GM19395 (cell line): ENCODE results near the gene PKDCC.
A peak's percentile ranks its signal among the peaks of the same experiment; 100 is the strongest.

Source experiments
- ATAC-seq: cut with Tn5 transposase; IDR thresholded peaks from one replicate; pipeline ENCODE4 v1.9.1; 2021; ENCODE audit warnings: mild to moderate bottlenecking, moderate library complexity; ENCODE audit not compliant: unreplicated experiment

PKDCC gene

DNA sequence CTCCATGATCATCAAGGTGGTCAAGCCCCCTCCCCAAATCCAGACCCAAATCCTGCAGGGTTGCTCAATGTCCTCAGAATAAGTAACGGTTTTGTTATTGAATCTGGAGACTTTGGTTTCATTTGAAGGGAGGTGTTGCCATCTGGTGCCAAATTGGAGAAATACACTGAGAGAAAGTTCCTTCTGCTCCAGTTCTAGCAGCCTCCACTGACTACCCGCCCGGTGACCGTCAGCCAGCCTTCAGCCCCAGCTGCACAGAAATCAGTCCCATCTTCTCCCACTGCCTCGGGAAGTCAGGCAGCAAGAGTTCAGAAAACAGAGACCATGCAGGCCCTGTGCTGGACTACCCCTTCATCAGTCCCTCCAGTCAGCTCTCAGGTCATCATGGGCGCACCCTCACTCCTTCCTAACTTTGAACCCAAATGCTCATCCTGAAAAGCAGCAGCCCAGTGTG lies 38.7 kb downstream of the PKDCC start:
- ATAC-seq = peak; percentile 62

DNA sequence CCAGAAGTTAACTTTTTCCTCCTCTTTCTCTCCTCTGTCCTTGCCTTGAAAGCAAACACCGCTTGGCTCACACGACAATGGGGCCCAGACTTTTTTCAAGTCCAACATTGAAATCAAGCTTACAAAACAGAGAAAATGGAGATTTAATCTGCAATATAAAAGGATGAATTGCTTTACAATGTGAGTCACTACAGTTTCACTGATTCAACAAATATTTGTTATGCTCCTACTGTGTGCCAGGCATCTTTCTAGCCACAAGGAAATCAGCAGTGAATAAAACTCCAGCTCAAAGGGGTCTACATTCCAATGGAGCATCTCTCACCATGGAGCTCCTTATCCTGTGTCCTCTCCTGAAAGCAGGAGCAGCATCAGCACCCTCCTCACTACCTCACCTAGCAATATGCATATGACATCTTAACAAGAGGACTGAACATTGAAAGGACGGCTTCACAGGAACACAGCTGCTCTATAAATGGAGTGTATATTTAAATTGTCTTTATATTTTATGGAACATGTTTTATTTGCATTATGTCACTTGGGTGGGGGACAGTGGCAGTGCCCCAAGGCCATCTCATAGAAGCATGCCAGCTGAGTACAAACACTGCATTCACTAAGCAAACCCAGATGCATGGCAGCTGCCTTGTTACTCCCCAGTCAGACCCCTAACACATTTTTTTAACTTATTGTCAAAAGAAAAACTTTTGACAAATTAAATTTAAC lies 39.5 kb downstream of the PKDCC start:
- no peak for ATAC-seq

DNA sequence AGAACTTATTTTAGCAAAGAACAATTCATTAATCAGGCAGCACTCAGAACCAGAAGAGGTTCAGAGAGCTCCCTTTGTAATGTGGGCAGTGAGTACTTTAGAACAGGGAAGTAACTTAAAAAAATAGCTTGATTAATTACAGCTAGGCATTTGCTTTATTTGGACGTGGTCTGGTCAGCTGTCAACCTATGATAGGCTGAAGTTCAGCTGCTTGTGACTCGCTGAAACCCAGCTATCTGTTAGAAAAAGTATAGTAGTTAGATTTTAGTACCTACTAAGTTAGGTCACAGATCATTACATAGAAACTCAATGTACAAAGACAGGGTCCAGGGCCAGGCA lies 40.0 kb downstream of the PKDCC start:
- no peak for ATAC-seq

DNA sequence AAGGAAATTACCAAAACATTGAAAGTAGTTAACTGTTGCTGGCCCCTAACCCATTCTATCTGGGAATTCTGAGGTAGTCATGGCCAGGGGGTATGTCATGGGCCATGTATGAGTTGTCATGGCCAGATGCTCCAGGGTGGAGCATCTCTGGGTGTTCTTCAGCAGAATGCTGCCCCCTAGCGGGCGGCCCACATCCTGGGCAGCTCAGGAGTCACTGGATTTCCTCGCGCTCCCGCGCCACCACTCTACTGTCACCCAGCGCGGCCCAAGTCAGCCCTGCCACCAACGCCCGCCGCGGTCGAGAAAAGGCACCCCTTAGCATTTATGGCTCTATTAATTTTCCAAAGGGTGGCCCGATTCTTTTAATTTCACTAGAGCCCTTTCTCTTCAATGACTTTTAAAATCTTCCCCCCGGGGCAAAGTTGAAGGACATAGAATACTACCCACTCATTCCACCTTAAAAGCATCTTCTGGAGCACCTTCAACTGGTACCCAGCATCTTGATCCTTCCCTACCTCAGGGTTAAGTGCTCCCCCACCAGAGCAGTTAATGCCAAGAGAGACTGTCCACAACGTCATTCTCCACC lies 41.6 kb downstream of the PKDCC start:
- ATAC-seq = peak; percentile 89

DNA sequence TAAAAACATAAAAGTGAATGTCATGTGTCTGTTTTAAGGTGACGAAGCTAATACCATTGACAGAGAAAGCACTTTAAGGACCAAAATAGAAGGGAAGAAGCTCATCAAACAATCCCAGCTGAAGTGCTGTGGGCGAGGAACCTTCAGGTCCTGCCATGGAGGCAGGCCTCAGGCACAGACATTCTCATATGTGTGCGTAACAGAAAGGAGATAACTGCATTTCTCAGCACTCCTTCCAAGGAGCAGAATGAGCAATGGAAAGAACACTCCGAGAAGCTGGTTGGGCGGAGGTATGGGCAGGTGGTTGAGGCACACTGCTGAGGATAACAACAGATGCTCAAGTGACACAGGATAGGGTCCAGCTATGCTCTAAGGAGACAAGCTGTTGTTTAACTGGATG lies 42.4 kb downstream of the PKDCC start:
- no peak for ATAC-seq

DNA sequence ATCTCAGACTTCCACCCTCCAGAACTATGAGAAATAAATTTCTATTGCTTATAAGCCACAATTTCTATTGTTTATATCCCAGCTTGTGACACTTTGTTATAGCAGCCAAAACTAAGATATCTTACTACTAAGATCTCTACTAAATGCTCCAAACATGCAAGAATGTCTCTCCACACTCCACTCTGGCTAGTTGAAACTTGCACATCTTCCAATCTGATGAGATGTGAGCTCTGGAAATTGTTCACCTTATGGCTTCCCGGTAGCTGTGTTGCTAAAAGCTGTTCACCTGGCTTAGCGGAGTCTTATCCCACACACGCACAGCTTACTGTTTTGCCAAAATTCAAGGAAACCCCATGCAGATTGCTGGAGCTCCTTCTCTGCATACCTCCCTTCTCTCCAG lies 43.9 kb downstream of the PKDCC start:
- no peak for ATAC-seq

DNA sequence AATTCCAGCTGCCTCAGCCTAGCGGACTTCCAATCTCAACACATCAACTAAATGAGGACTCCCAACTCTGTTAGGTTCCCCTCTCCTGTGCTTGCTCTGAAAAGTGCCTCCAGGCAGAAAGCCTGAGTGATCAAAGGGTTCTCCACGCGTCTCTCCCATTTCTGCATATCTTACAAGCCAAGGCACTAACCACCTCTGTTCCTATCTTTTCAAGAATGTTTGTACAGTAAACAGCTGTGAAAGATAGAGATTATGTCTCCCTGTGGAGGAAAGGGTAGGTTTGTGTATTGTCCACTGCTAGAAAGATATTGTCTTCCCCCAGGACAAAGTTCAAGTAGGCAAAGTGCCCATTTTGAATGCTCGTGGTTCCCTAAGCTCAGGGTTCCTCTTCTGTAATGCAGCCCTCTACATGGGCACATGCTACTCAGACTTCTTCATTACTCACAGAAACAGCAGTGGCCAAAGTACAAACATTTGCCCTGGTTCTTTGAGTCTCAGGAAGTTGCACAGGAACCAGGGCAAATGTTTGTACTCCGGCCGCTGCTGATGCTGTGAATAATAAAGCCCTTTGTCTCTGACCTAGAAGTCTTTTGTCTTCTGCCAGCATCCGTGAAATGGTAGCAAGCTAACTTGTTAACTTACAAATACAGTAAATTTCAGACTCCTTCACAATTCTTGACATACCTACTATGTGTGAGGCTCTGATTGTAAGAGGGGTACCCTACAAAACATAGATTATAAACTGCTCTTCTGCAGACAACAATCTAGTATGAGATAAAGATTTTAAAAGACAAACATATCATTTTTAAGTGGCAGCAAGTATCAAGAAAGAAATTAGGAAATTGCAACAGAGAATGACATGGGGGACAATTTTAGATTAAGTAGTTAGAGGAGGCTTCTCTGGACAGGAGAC lies 44.5 kb downstream of the PKDCC start:
- ATAC-seq = no peak

DNA sequence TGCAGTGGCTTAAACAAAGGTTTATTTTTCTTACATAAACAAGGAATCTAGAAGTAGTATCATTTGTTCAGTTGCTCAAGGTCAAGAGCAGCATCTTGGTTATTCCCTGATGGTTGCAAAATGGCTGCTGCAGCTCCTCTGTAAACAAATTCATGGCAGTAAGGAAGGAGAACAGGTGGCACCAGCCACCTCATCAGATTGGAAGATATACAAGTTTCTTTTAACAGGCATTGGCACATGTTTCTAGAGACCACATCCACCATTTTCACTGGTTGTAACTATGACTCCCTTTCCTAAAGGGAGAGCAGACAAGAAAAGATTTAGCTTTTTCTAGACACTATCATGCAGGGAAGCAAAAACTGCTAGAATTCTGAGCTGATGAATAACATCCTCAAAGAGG lies 46.3 kb downstream of the PKDCC start:
- no peak for ATAC-seq

DNA sequence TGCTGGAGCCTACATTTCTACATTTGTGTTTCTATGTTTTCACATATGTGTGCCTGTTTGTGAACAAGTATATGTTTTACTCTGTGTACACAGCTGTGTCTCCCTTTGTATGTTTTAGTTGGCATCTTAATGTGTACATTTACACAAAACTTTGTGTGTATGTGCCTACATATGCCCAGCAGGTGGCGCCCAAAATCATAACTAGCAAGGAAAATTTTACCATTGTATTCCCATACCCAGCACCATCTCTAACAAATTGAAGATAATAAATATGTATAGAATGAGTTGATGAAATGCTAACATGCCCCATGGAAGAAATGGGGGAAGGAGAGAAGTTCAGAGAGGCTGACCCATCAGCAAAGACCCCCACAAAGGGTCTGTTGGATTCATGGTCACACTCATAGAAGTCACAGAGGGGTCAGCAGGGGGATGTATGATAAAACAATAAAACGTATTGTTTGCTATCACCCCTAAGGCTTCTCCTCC lies 48.1 kb downstream of the PKDCC start:
- peak; percentile 29 for ATAC-seq

DNA sequence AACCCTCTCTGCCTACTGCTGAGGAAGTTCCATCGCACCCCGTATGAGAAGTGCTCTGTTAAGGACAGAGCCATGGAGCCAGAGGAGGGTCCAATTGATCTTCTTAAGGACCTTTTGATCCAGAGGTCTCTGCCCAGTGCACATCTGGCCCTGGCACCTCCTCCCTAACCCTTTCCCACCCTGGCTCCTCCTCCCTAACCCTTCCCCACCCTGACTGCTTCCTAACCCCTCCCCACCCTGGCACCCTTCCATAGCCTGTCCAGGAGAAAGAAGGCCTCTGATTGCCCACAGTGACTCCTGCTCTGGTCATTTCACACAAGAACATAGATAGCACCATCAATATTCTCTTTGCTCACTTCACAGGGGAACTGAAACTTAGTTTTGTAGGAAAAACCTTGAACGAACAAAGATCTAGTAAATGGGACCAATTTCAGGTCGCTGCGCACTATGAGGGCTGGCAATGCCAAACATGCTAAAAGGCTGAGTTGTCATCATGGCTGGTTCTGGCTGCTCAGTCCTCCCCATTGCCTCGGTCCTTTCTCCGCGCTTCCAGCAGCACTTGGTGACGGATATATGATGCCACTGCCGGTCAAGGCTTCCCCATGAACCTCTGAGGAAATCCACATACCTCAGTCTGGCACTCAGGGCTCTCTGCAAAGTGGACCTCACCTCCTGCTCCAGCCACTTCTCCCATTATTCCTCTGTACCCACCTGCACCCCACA lies 49.2 kb downstream of the PKDCC start:
- ATAC-seq = peak; percentile 41

DNA sequence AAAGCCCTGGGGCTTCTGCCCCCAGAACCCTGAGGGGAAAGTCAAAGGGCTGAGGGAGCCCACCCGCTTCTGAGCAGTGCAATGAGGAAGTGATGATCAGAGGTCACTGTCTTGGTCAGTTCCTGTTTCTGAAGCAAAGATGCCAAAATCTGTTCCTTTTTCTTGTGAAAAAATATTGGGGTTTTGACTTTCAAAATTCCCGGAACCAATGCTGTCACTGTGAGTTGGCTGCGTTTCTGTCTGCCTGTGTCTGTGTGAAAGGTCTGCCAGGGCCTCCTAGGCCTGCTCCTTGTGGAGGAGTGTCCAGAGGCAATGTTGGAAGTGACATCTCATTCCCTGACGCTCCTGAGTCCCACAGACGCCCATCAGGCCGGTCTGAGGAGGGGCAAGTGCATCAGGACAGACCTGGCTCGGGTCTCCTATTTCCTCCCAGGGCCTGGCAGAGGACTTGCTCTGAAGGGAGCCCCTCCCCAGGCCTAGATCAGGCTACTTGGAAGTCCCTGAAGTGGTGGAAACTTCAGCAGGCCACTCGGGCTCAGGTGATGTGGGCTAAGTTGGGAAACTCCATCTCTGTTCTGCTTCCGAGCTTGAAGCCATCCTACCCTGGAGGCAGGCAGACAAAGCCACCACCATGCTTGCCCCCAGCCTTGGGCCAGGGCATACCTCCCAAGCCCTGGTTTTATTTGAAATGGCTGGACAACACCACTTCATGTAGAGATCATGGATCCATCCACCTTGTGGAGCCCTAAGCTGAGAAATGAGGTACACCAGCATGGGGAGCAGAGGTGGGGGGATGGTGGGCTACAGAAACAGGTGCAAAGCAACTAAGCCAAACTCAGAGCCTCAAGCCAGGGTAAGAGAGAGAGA lies 51.0 kb downstream of the PKDCC start:
- ATAC-seq = no peak

DNA sequence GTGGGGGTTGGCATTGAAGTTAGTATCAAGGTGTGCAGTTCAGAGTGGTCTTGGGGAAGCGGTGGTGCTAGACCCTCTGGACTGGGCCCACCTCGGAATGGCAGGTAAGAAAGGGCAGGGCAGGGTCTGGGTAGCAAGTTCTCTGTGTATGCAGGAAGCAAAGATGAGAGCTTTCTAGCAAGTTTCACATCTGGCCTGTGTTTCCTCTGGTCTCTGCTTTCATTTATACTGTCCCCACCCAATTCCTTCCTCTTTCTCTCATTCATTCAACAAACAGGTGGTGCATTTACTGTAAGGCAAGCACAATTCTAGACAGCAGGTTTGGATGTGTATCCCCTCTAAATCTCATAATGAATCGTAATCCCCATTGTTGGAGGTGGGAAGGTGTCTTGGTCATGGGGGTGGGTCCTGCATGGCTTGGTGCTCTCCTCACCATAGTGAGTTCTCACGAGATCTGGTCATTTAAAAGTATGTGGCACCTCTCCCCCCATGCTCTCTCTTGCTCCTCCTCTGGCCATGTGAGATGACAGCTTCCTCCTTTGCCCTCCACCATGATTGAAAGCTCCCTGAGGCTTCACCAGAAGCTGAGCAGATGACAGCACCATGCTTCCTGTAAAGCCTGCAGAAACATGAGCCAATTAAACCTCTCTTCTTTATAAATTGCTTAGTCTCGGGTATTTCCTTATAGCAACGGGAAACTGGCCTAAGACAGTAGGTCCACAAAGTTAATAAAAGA lies 51.8 kb downstream of the PKDCC start:
- ATAC-seq = peak; percentile 13

DNA sequence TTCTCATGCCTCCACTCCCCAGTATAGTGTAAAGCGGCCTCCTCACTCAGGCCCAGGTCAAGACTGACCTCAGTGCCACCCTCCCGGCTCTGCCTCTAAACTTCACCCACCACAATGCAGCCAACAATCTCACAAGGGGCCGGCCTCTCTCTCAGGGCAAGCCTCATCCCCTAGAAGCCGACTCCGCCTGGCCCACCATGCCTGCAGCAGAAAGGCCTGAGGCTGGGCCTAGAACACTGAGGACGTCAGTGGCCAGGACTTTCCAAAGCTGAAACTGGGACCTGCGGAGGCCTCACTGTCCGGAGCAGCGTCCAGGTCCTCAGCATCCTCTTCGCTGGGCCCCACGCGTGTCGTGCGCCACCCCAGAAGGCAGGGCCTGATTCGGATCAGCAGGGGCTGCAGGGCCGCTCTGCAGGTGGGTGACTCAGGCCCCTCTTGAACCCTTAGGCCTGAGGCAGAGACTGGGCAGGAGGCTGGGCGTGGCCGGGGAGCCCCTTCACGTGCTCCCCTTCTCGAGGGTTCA lies 52.9 kb downstream of the PKDCC start:
- no peak for ATAC-seq

DNA sequence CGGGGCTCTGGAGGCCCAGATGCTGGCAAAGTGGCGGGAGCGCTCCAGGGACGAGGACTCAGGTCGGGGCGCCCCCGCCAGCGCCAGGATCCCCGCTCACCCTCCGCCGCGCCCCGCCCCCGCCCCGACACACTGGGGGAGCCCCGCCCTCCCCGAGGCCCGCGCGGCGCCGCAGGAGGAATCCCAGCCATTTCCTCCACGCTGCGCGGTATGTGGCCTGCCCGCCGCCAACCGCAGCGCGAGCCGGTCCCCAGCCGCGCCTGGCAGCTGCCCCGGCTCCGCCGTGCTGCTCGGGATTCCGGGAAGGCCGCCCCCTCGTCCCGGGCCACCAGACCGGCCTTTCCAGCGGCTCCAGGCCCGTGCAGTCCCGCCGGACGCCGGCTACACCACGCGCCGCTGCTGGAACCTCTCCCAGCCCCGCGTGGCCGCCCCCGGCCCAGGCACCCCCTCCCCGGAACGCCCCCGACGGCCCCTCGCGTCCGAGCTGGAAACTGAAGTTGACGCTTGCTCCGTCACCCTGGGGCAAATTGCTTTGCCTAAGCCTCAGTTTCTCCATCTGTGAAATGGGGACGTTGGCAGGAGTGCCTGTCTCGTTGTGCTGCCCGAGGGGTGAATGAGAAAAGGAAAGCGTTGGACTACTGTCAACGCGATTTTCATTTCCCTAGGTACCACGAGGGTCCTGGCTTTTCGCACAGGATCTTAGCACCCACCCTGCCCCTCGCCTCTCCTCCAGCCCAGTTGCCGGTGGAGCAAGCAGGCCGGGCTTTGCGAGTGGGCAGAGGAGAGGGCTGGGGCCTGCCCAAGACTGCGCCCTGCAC lies 53.6 kb downstream of the PKDCC start:
- no peak for ATAC-seq

DNA sequence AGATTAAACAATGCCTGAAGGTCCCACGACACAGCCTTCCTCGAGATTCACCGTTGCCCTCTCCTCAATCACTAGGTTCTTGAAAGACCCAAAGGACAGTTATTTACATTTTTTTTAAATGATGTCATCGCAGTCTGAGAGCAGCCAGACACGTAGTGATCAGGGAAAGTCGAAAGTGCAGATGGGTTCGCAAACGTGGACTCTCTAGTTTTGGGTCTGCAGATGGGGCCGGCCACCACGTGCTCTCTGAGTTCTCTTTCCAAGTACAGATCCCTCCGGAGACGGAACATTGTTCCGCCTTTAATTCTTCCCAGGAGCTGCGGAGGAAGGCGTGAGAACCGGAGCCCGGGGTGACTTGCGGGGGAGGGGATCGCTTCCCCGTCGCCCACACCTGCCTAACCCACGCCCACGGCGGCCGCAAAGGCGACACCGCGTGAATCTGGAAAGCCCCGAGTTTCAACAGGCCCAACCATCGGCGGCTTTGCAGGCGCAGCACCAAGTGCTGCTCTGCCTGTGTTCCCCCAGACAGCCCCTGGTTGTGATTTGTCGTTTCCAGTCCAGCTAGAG lies 54.3 kb downstream of the PKDCC start:
- ATAC-seq = peak; percentile 66

DNA sequence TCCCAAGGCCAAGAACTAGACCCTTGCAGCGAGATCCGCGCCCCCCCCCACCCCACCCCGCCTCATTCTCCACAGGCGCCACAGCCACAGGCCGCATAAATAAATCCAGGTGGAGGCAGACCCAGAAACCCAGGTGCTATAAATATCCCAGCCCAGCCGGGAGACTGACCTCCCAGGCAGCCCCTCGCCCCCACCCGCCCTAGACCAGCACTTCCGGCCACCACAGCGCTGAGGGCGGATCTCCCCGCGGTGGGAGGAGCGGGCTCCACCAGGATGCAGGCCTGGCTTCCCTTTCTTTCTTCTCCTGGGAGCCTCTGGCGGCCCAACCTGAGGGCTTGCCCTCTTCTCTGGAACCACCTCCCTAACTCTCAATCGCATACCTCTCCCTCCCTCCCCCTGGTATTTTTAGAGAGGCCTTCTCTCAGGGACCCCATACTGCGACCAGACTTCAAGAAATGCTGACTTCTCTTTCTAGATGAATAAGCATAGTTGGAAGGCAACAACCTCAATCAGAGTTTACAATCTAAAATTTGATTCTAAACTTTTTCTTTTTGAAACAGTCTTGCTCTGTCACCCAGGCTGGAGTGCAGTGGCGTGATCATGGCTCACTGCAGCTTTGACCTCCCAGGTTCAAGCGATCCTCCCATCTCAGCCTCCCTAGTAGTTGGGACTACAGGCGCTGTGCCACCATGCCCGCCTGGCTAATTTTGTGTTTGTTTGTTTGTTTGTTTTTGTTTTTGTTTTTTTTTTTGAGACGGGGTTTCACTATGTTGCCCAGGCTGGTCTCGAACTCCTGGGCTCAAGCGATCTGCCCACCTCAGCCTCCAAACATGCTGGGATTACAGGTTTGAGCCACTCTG lies 55.0 kb downstream of the PKDCC start:
- ATAC-seq = peak; percentile 2

DNA sequence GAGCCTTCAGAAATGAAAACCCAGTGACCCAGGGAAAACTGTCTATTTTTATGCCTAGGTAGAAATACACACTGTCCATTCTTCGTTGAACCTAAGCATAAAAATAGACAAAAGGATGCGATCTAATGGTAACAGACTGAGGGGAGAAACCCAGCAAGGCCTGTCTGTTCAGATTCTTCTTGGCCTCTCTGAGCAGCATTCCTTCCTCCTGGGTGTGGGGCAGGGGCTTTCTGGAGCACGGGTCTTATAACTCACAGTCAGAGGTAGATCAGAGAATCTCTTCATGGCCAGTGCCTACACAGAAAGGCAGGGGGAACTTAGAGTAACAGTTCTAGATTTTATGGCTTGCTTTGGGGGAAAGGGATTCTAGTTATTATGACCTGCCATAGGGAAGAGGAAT lies 56.0 kb downstream of the PKDCC start:
- ATAC-seq = no peak
